ENCODE measurements around the gene KLHL11. TPM values are rescaled to one million over a fixed set of nuclear protein-coding genes. Genes with fewer than 3 reads are reported as not detected.
"Not testable (repeated sequence)": the region's sequence is repeated elsewhere in the genome, so short reads cannot be mapped to it uniquely, and the experiment has no call there.

The KLHL11 gene
- total and polyA plus RNA-seq, 10 of the 15 experiments (the other 5 are each of a cell fraction or from before 2014, with no cell fraction given), result 0.07 to 17.2 (median 10.1) TPM

DNA sequence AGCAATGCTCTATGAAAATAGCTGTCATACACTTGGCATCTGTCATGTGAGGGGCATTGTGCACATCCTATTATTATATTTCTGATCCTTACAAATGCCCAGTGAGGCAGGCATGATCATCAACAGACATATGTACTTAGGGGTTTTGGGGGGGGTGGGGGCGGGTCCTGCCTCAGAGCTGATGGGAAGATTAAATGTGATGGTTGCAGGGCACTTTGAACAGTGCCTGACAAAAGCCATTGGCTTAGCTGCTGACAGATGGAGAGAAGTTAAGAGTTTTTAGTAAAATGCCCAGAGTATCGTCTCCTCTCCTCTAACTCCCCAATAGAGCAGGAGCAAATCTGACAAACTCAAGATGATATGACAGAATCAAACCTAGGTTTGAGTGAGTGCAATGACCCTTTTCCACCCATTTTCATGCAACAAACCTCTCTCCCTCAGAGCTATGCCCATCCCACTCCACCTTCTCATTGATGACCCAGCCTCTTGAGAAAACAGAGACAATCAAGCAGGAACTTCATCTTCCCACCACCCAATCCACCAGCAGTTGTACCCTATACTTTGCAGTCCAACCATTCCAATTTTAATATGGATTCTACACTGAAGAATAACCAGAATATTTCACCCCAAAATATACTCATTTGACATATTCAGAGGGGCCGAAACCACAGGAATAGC lies 4.8 kb downstream of the KLHL11 start:
- no peak overlapping the region for H3K9ac ChIP-seq (ENCODE audit: control insufficient read depth, insufficient read depth, low read length)
- 76% methylated on average over 3 of the region's 3 CpGs for WGBS (ENCODE audit: insufficient coverage, insufficient replicate concordance, low lambda C conversion rate, missing lambda C conversion rate)
- ChIA-PET CTCF (no interaction called here), RAD21 (ENCODE audit: unreplicated experiment) (interaction anchor here (2.2 kb wide), 1 partner anchor 11 kb away, joined by 5 read pairs; no protein-coding TSS in a partner anchor), SMC1A (ENCODE audit: uncharacterized antibody, unreplicated experiment) (interaction anchor here (1.1 to 1.4 kb wide), 2 partner anchors 10 to 18 kb away, joined by 3 to 4 read pairs; no protein-coding TSS in a partner anchor), POLR2A (interaction anchor here (1.4 kb wide), 1 partner anchor 11 kb away, joined by 5 read pairs; no protein-coding TSS in a partner anchor)
- no peak for TF ChIP-seq TCF3 (IDR thresholded peaks at IDR 0.05; ENCODE audit: borderline replicate concordance, insufficient read depth, low read depth, low read length)
- DNase-seq (ENCODE audit: low read depth, low spot score) (no peak), ATAC-seq (no peak), FAIRE-seq (no peak)
- H3K27me3 ChIP-seq (replicated peaks in 1 of 2; ENCODE audit: control insufficient read depth in 2 of 2, insufficient read depth in 2 of 2, low read length in 1 of 2), result no peaks in the 10 kb centered on the region
- H3K27ac ChIP-seq (ENCODE audit: control insufficient read depth, insufficient read depth), result no peak overlapping the region
- H2AFZ ChIP-seq (ENCODE audit: control insufficient read depth, low read depth, low read length), result no peak overlapping the region
- peaks cover 41% of the 10 kb centered on the region for H3K79me2 ChIP-seq (ENCODE audit: control insufficient read depth, insufficient read depth, low read length)
- BruUV-seq (replicated peaks), result no TSS peak
- H3K9me3 ChIP-seq (replicated peaks; ENCODE audit: control insufficient read depth, insufficient read depth, low read length), result no peaks in the 10 kb centered on the region
- H3K36me3 ChIP-seq (ENCODE audit: control insufficient read depth in 2 of 2, insufficient read depth in 2 of 2, low read length in 1 of 2), result no peaks in the 10 kb centered on the region
- intact Hi-C loops (cut with micrococcal nuclease; ENCODE audit: unreplicated experiment), result no loop called here
- H3K4me3 ChIP-seq, result no peak overlapping the region
- H3K4me1 ChIP-seq (ENCODE audit: control insufficient read depth, insufficient read depth, low read length), result peaks cover 4% of the 10 kb centered on the region; the same call in 1 of the 2 replicates
- in situ Hi-C loops (cut with MboI), result no loop called here
- 0 out of 2 replicates have a peak overlapping the region, but pooled peaks have one; percentile 44 for H3K4me2 ChIP-seq (ENCODE audit: control insufficient read depth, insufficient read depth)
- no peaks in the 10 kb centered on the region for H4K20me1 ChIP-seq (ENCODE audit: control insufficient read depth, insufficient read depth)

- ATAC-seq; H3K4me1 ChIP-seq (ENCODE audit: control insufficient read depth, insufficient read depth, low read length); H4K20me1 ChIP-seq (ENCODE audit: control insufficient read depth, insufficient read depth); H3K9me3 ChIP-seq (replicated peaks; ENCODE audit: control insufficient read depth, insufficient read depth, low read length); DNase-seq (ENCODE audit: low read depth, low spot score); in situ Hi-C loops (cut with MboI); H2AFZ ChIP-seq (ENCODE audit: control insufficient read depth, low read depth, low read length); H3K9ac ChIP-seq (ENCODE audit: control insufficient read depth, insufficient read depth, low read length); BruUV-seq (replicated peaks); FAIRE-seq; intact Hi-C loops (cut with micrococcal nuclease; ENCODE audit: unreplicated experiment); H3K4me2 ChIP-seq (ENCODE audit: control insufficient read depth, insufficient read depth); H3K27ac ChIP-seq (ENCODE audit: control insufficient read depth, insufficient read depth); H3K27me3 ChIP-seq (replicated peaks in 1 of 2; ENCODE audit: control insufficient read depth in 2 of 2, insufficient read depth in 2 of 2, low read length in 1 of 2): not testable (repeated sequence)
- ChIA-PET RAD21 (ENCODE audit: unreplicated experiment) (interaction anchor here (1.0 to 1.2 kb wide), 2 partner anchors 12 to 14 kb away, joined by 3 to 4 read pairs; no protein-coding TSS in a partner anchor), SMC1A (ENCODE audit: uncharacterized antibody, unreplicated experiment) (interaction anchor here (0.6 to 5.2 kb wide), 2 partner anchors 13 to 115 kb away, joined by 3 to 33 read pairs; partner anchors contain the start of gene KLHL11), CTCF (interaction anchor here (0.7 to 1.2 kb wide), 5 partner anchors 12 to 634 kb away, joined by 3 to 6 read pairs (median 3); partner anchors contain the start of gene KLHL11), POLR2A (interaction anchor here (0.7 to 1.5 kb wide), 4 partner anchors 10 to 41 kb away, joined by 5 to 15 read pairs (median 5); partner anchors contain the start of genes KLHL11 and NT5C3B)
- Histone ChIP-seq H3K36me3 (ENCODE audit: control insufficient read depth in 2 of 2, insufficient read depth in 2 of 2, low read length in 1 of 2) (peaks cover 9 to 16% of the 10 kb centered on the region in 2 experiments), H3K4me3 (0 out of 2 replicates have a peak overlapping the region, but pooled peaks have one; percentile 4), H3K79me2 (ENCODE audit: control insufficient read depth, insufficient read depth, low read length) (peaks cover 19% of the 10 kb centered on the region)
- TF ChIP-seq NBN (IDR thresholded peaks at IDR 0.05), result 0 out of 2 replicates have a peak, but pooled peaks have one; percentile 15
- TF ChIP-seq, protein P1, sequence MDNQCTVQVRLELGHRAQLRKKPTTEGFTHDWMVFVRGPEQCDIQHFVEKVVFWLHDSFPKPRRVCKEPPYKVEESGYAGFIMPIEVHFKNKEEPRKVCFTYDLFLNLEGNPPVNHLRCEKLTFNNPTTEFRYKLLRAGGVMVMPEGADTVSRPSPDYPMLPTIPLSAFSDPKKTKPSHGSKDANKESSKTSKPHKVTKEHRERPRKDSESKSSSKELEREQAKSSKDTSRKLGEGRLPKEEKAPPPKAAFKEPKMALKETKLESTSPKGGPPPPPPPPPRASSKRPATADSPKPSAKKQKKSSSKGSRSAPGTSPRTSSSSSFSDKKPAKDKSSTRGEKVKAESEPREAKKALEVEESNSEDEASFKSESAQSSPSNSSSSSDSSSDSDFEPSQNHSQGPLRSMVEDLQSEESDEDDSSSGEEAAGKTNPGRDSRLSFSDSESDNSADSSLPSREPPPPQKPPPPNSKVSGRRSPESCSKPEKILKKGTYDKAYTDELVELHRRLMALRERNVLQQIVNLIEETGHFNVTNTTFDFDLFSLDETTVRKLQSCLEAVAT (IDR thresholded peaks at IDR 0.05), result peak; percentile 58; the same call in 1 of the 2 replicates
- 0 out of 2 replicates have a peak, but pooled peaks have one; percentile 29 for TF ChIP-seq PAX5 (IDR thresholded peaks at IDR 0.05; ENCODE audit: borderline replicate concordance, low read depth, low read length)
- 63% methylated on average over 14 of the region's 14 CpGs for WGBS (ENCODE audit: insufficient coverage, insufficient replicate concordance, low lambda C conversion rate, missing lambda C conversion rate)
Observed at GRCh38 chr17:41851382-41851781, 13.8 kb downstream of the KLHL11 start.
